Astrocyte (in vitro differentiated cells and primary cell): Measurements from ENCODE around the gene OR7A5. TPM values are rescaled to one million over a fixed set of nuclear protein-coding genes. Genes with fewer than 3 reads are reported as not detected.

ENCODE experiments used
- DNase-seq: peaks from one replicate; pipeline ENCODE4 v3.0.0-alpha.2; 2010; ENCODE audit warnings: low read depth
- FAIRE-seq: peaks from 2 replicates; lab custom pipeline; 2011; peaks lifted over from hg19 to GRCh38; lab: Jason Lieb, UNC
- H2AFZ ChIP-seq: 2 replicates; pipeline ENCODE4 v1.6.0; 2012; ENCODE audit warnings: low read depth, low read length, inconsistent platforms
- H3K27ac ChIP-seq: 2 replicates; pipeline ENCODE4 v1.5.1; 2011; ENCODE audit warnings: low read depth, low read length, inconsistent platforms
- H3K27me3 ChIP-seq: 2 replicates; pipeline ENCODE4 v1.6.0; 2011; ENCODE audit warnings: low read length, inconsistent platforms; ENCODE audit not compliant: insufficient read depth
- H3K36me3 ChIP-seq: 2 replicates; pipeline ENCODE4 v1.5.1; 2011; ENCODE audit warnings: low read length, inconsistent platforms; ENCODE audit not compliant: insufficient read depth
- H3K4me1 ChIP-seq: 2 replicates; pipeline ENCODE4 v1.5.1; 2011; ENCODE audit warnings: low read length, inconsistent platforms; ENCODE audit not compliant: insufficient read depth
- H3K4me2 ChIP-seq: 2 replicates; pipeline ENCODE4 v1.6.0; 2012; ENCODE audit warnings: low read length, inconsistent platforms
- H3K4me3 ChIP-seq: 2 replicates; pipeline ENCODE4 v1.5.1; 2011; ENCODE audit warnings: low read depth, mild to moderate bottlenecking, low read length, inconsistent platforms; ENCODE audit not compliant: insufficient read depth
- H3K79me2 ChIP-seq: 2 replicates; pipeline ENCODE4 v1.6.0; 2012; ENCODE audit warnings: mild to moderate bottlenecking, low read length, inconsistent platforms; ENCODE audit not compliant: insufficient read depth
- H3K9ac ChIP-seq: 2 replicates; pipeline ENCODE4 v1.6.0; 2012; ENCODE audit warnings: mild to moderate bottlenecking, low read length, inconsistent platforms
- H3K9me3 ChIP-seq: 2 replicates; pipeline ENCODE4 v1.5.1; 2012; ENCODE audit warnings: low read depth, mild to moderate bottlenecking, low read length, inconsistent platforms; ENCODE audit not compliant: insufficient read depth
- H4K20me1 ChIP-seq: 2 replicates; pipeline ENCODE4 v1.6.0; 2012; ENCODE audit warnings: low read length, inconsistent platforms; ENCODE audit not compliant: insufficient read depth
- H3K27ac Mint-ChIP-seq: one replicate; pipeline ENCODE4 v1.8.0; 2021; ENCODE audit warnings: mild to moderate bottlenecking, mixed read lengths; ENCODE audit not compliant: unreplicated experiment
- H3K27me3 Mint-ChIP-seq: one replicate; pipeline ENCODE4 v1.8.0; 2021; ENCODE audit warnings: low read depth, mixed read lengths; ENCODE audit not compliant: unreplicated experiment
- H3K36me3 Mint-ChIP-seq: one replicate; pipeline ENCODE4 v1.8.0; 2021; ENCODE audit warnings: low read depth, mixed read lengths; ENCODE audit not compliant: unreplicated experiment
- H3K4me1 Mint-ChIP-seq: one replicate; pipeline ENCODE4 v1.8.0; 2021; ENCODE audit warnings: low read depth, mixed read lengths; ENCODE audit not compliant: unreplicated experiment
- H3K4me3 Mint-ChIP-seq: one replicate; pipeline ENCODE4 v1.8.0; 2021; ENCODE audit warnings: mild to moderate bottlenecking, moderate library complexity, mixed read lengths; ENCODE audit not compliant: unreplicated experiment
- H3K9me3 Mint-ChIP-seq: one replicate; pipeline ENCODE4 v1.8.0; 2021; ENCODE audit warnings: mild to moderate bottlenecking, mixed read lengths; ENCODE audit not compliant: unreplicated experiment
- CTCF ChIP-seq: IDR thresholded peaks from 2 replicates; pipeline ENCODE4 v1.5.1; 2011; ENCODE audit warnings: low read depth, mild to moderate bottlenecking, inconsistent platforms, low read length, moderate library complexity; ENCODE audit not compliant: insufficient read depth
- EZH2 ChIP-seq: IDR thresholded peaks from 2 replicates; pipeline ENCODE4 v1.6.1; 2012; ENCODE audit warnings: mild to moderate bottlenecking, low read length, inconsistent platforms; ENCODE audit not compliant: insufficient read depth
- total RNA-seq: library from RNA; stranded (reverse); gene quantifications from 2 replicates; pipeline ENCODE4 v1.2.1, GENCODE V29; 2021

The OR7A5 gene
- total RNA-seq, 1 donor from 2014 or later, result not detected

GRCh38 chr19:14817052-14817451 lies 17.9 kb downstream of the OR7A5 start:
- Mint-ChIP-seq H3K4me1 (no peaks in the 10 kb centered on the region), H3K4me3 (no peak overlapping the region), H3K27ac (no peak overlapping the region), H3K27me3 (no peaks in the 10 kb centered on the region), H3K36me3 (no peaks in the 10 kb centered on the region), H3K9me3 (peaks cover 2% of the 10 kb centered on the region)
- H3K4me3 ChIP-seq, result no peak overlapping the region
- FAIRE-seq (no peak), DNase-seq (no peak)
- H3K4me2 ChIP-seq, result no peak overlapping the region
- H3K27ac ChIP-seq, result no peak overlapping the region
- H3K9ac ChIP-seq, result no peak overlapping the region
- H3K79me2 ChIP-seq, result no peaks in the 10 kb centered on the region
- no peaks in the 10 kb centered on the region for H4K20me1 ChIP-seq
- no peak overlapping the region for H2AFZ ChIP-seq
- H3K27me3 ChIP-seq, result no peaks in the 10 kb centered on the region
- H3K9me3 ChIP-seq, result no peaks in the 10 kb centered on the region
- H3K4me1 ChIP-seq, result no peaks in the 10 kb centered on the region
- TF ChIP-seq EZH2, result no peak
- no peak for TF ChIP-seq CTCF
- no peaks in the 10 kb centered on the region for H3K36me3 ChIP-seq

GRCh38 chr19:14814982-14815652 lies 19.9 kb downstream of the OR7A5 start:
- TF ChIP-seq EZH2, result no peak
- no peak for TF ChIP-seq CTCF
- H3K4me1 Mint-ChIP-seq, result no peaks in the 10 kb centered on the region
- DNase-seq, result no peak
- Histone ChIP-seq H3K27me3 (no peaks in the 10 kb centered on the region), H3K36me3 (no peaks in the 10 kb centered on the region), H3K9ac (no peak overlapping the region), H3K9me3 (no peaks in the 10 kb centered on the region), H3K79me2 (no peaks in the 10 kb centered on the region), H3K4me3 (no peak overlapping the region), H3K27ac (no peak overlapping the region), H3K4me1 (no peaks in the 10 kb centered on the region), H3K4me2 (no peak overlapping the region), H4K20me1 (no peaks in the 10 kb centered on the region), H2AFZ (no peak overlapping the region)
- no peaks in the 10 kb centered on the region for H3K27me3 Mint-ChIP-seq
- H3K27ac Mint-ChIP-seq, result no peak overlapping the region
- H3K36me3 Mint-ChIP-seq, result no peaks in the 10 kb centered on the region
- H3K4me3 Mint-ChIP-seq, result no peak overlapping the region
- H3K9me3 Mint-ChIP-seq, result peaks cover 2% of the 10 kb centered on the region
- FAIRE-seq, result no peak
